AG20443 (cell line): ENCODE data around the gene DAP.
"Not testable (repeated sequence)": the region's sequence is repeated elsewhere in the genome, so short reads cannot be mapped to it uniquely, and the experiment has no call there.

Experiments
- DNase-seq: peaks from one replicate; pipeline ENCODE4 v3.0.0; 2012; ENCODE audit warnings: low spot score, mixed read lengths

Gene DAP

DNA sequence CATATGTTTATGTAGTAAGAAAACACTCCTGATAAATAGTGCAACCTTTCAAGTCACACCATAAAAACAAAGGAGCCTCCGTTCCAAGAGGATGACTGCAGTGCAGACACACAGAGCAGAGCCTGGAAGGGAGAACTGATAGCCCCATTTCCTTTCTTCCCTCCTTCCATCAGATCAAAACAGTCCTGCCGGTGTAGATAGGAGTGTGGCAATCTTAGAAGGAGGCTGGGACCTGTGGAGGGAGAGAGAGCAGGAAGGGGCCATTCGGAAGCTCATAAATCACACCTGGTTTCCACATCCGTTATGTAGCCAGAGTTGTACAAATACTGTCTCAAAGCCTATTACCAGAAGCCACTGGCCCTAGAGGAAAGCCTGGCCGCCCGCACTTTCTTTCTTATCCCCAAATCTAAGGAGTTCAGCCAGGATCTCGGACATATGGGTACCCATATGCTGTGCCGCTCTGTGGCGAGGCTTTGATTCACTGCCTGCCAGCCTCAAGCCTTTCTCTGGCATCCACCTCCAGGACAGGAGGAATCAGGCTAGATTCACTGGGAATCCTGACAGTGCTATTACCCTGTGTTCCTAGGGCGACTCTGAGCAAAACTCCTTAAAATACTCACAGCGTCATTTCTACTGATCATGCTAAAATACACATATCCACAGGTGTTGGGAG lies 26.9 kb downstream of the DAP start:
- no peak for DNase-seq

DNA sequence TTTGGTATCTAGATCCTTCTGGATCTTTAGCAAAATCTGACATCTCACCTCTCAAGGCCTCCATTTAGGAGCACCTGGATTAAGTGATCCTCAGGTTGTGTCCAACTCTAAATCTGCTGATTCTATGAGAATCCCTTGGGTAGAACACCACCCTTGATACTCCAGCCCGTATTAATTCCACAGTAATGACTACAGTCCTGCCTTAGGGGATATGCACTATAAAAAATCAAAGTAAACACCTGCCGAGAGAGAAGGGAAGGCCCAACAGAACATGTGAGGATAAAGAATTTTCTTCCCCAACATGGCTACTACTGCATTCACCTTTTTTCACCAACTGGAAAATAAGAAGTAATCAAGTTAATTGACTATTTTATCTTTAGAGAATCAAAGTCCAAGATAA lies 27.6 kb downstream of the DAP start:
- DNase-seq = no peak

DNA sequence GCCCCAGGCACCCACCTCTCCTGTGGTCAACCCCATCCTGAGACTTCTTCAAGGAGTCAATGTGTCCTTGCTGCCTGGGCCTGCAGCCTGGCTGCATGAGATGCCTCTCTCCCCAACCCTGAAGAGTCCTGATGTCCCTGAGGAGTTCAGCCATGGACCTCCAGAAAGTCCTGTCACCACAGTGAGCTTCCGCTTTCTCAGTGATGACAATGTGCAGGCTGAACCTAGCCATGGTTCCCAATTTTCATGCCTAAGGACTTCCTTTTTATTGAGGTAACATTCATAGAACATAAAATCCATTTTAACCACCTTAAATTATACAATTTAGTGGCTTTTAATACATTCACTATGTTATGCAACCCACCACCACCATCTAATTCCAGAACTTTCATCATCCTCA lies 29.1 kb downstream of the DAP start:
- DNase-seq = no peak

DNA sequence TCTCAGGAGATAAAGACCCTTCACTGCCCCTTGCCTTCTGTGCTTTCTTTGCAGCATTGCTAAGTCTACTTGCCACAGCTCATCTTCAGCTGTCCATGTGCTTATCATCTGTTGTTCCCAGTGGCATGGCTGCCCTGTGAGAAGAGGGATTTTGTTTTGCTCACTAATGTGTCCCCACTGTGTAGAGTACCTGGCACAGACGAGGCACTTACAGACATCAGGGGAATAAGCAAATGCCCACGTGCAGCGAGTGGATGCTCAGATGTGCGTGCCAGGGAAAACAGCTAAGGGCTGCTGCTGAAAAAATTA lies 31.0 kb downstream of the DAP start:
- no peak for DNase-seq

DNA sequence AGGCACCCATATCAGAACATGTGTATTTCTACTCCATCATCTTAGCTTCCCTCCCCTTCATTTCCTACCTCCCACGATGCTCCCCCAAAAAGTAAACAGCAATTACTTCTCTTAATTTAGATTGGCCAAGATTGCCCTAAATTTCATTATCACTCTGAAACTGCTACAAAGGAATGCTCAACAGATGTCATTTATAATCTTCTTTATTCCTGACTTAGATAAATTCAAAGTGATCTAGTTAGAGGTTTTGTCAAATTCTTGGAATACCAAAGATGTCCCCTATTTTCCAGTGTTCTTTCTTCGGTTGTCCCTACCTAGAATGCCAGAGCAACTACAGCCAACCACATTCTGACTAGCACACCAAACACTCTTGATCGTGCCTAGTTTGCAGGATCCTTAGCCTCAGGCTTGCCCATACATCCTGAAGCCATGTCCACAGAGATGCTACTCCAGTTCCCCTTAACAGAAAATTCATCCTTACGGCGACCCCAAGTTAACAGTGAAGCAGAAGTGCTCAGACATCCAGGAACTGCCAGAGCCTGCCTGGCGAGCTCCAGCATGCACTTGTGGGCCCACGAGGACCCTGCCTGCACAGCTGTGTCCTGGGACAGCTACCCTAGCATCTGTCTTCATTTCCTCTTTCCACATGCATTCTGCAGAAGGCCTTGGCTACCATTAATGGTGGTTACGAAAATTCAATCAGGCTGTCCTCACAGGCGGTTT lies 31.6 kb downstream of the DAP start:
- no peak for DNase-seq

DNA sequence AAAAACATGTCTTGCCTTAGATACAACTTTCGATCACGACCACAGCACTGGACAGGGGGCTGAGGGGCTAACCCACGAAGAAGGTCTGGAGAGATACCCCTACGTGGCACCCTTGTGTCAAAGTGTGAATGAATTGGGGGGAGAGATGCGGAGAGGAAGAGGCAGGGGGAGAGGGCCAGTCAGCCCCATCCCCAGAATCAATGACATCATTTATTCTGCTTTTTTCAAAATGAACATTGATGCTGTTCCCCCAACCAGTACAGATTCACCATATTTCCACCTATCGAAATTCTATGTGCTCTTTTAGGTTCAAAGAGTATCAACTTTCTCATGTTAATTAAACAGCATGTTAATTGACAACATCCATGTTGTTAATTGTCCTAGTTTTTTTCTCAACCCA lies 32.4 kb downstream of the DAP start:
- DNase-seq = no peak

DNA sequence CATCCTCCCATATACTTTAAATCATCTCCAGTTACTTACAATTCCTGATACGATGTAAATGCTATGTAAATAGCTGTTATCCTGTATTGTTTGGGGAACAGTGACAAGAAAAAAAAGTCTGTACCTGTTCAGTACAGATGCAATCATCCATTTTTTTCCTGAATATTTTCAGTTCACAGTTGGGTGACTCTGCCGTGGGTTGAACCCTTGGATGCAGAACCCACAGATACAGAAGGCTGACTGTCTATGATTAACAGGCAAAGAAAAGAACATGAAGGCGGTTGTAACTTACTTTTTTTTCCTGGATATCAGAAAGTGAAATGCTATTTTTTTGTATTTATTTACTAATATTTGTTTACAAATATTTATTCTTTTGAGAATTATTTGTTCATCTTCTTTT lies 33.2 kb downstream of the DAP start:
- no peak for DNase-seq

DNA sequence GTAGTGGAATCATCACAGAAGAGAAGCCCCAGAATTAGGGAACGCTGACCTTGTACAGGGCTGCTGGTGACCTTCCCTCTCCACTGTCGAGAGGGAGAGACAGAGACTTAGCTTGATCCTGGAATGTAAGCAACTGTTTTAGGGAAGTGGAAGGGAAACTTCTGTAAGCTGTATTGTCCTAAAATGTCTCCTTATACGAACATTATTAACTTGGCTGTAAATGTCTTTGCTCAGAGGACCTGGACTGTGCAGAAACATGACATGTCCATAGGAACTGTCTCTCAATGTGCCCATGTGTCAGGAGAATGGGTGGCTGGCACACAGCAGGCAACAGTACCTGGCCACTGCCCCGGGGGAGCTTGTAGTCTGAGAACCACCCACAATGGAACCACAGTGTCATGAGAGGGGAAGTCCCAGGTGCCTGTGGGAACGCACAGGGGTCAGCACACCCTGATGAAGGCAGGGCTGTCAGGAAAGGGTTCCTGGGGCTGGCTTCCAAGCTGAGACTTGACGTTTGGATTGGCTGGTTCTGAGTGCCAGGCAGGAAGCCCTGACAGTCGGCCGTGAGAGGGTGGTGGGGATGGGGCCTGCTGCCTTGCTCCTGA lies 34.0 kb downstream of the DAP start:
- DNase-seq = no peak

DNA sequence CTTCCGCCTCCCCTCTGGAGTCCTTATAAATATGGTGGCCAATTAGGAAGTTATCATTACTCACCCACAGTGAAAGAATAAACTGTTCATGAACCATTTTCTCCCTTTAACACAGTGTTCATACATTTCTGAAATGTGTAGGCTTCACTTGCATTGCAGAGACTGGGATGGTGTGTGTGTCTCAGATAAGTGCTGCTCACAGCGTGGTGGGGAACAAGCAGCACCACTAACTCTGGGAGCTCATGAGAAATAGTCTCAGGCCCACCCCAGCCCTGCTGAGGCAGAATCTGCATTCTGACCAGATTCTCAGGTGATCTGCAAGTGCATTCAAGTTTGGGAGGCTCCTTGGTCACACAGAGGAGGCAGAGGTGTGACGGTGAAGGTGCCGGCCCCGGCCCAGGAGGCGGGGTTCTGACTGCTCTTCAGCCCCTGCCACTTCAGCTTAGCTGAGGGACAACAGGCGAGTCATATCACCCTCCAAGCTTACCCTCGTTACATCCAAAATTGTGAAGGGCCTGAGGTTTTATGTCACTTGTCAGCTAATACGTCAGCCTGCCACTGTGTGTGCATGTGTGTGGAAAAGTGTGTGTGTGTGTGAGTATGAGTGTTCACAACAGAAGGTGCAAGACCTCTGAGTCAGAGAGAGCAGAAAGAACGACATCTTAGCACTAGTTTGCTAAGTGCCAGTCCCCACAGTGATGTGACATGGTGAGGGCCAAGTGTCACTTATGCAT lies 34.7 kb downstream of the DAP start:
- DNase-seq = no peak

DNA sequence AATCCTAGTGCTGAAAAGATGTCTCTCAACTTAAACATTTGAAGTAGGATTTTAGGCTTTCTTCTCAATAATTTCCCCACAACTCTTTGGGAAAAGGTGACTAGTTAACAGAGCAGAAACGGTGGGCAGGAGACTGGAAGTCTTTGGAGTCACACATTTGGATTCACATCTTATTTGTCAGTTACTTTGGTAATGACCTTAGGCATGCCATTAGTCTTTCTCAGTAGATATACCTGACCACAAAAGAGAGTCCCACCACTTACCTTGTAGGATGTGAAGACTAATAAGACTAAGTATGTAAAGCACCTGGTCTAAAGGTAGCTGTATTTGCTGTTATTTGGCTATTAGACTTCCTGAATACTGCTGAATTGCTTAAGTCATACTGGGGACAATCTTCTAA lies 35.4 kb downstream of the DAP start:
- DNase-seq = no peak

DNA sequence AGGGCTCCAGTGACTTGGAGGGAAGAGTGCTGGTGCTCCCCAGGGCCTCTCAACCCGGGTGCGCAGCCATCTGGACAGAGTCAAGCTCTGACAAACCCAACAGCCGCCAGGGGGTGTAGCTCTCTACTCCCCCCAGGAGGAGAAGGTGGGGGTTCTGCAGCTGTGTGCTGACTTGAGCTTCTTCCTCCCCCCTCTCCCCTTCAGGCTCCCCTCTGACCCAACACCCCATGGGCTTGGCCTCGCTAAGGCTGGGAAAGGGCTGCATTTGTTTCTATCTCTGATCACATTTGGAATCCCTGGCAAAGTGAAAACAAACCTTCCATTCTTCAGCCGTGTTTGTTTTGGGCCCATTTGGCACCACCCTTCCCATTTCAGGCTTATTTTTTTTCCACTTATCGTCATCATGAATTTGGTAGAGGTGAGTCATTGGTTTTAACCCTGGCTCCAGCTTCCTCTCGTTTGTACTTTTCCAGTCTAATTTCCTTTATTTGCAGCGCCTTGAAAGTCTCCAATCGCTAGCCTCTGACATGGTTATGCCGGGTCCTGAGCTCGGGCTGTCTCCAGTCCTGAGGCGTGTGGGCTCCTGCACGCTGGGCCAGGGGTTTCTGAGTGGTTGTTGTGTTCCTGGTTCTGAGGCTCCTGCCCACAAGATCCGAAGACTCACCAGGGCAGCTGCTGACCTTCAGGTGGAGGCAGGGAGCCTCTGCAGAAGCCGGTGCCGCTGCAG lies 36.1 kb downstream of the DAP start:
- peak; percentile 86 for DNase-seq

DNA sequence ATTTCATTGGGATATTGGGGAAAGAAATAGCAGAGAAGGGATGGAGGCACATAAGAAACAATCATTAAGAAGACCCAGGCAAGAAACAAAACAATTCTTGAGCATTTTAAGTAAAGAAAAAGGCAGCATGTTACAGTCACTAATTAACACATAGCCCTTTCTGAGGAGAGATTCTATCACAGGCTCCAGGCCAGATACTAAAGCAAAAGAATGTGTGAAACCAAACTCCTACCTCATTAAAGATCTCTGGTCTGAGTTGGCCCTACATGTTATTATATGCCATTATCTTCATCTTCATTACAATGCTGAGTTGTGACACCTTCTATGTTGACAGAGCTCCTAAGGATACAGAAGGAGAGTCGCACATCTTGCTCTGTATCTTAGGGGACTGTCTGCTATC lies 37.5 kb downstream of the DAP start:
- DNase-seq = no peak

DNA sequence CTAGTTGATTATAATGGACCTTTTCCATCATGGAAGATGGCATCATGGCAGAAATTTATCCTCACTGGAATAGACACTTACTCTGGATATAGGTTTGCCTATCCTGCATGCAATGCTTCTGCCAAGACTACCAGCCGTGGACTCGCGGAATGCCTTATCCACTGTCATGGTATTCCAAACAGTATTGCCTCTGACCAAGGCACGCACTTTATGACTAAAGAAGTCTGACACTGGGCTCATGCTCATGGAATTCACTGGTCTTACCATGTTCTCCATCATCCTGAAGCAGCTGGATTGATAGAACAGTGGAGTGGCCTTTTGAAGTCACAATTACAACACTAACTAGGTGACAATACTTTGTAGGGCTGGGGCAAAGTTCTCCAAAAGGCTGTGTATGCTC lies 40.3 kb downstream of the DAP start:
- not testable (repeated sequence) for DNase-seq

DNA sequence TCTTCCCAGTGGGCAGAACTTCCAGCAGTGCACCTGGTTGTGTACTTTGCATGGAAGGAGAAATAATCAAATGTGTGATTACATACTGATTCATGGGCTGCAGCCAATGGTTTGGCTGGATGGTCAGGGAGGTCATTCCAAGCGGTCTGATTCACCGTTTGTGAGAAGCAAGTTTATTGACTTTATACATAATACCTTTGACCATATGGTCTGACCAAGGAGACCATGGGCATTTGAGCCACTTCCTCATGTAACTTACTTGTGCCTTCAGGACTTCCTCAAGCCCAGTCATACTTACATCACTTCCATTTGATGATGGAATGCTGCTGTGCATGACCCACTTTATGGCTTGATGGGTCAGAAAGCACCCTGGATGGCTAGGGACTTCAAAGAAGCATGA lies 41.1 kb downstream of the DAP start:
- peak; percentile 34 for DNase-seq

DNA sequence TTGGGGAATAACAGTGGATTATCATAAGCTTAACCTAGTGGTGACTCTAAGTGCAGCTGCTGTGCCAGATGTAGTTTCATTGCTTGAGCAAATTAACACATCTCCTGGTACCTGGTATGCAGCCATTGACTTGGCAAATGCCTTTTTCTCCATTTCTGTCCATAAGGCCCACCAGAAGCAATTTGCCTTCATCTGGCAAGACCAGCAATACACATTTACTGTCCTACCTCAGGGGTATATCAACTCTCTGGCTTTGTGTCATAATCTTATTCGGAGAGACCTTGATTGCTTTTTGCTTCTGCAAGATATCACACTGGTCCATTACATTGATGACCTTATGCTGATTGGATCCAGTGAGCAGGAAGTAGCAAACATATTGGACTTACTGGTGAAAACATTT lies 42.4 kb downstream of the DAP start:
- not testable (repeated sequence) for DNase-seq

DNA sequence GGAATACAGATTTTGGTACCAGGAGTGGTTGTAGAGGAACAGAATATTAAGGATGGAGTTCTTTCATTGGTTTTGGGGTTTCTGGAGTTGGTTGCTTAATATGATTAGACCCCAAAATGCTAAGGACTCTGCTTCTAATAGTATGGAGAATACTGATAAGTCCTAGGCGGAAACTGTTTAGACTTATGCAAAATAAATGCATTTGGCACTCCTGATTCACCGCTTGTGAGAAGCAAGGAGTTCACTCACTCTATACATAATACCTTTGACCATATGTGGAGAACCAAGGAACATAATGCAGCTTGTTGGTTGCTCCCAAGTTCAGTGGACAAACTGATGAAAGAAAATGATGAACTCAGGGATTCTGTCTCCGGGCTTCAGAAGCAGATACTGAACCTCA lies 44.2 kb downstream of the DAP start:
- DNase-seq = not testable (repeated sequence)

DNA sequence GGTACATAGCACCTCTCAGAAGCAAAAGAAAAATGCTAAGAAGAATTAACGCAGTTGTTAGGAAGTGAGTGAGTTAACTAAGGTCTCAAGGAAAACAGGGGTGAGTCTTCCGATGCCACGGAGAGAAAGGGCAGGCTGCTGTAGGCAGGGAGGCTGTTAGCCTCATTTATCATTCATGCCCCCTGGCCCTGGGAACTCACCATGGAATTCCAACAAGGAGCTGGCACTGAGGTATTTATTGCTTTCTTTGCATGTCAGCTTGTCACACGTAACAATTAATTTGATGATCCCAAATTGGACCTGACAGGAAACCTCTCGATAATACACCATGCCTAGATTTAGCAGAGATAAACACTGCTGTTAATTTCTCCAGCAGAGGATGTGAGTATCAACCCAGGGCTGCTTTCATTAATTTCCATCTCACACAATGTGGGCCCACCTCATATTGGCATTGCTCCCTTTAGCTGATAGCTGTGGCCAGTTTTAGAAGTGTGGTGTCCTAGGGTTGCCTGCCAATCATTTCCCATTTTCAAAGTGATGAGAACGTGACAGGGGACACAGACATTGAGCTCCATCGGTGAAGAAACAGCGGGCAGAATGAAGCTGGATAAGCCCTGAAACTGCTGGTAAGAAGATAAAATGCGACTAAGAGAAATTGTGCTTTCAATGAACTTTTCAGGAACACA lies 45.3 kb downstream of the DAP start:
- DNase-seq = no peak

DNA sequence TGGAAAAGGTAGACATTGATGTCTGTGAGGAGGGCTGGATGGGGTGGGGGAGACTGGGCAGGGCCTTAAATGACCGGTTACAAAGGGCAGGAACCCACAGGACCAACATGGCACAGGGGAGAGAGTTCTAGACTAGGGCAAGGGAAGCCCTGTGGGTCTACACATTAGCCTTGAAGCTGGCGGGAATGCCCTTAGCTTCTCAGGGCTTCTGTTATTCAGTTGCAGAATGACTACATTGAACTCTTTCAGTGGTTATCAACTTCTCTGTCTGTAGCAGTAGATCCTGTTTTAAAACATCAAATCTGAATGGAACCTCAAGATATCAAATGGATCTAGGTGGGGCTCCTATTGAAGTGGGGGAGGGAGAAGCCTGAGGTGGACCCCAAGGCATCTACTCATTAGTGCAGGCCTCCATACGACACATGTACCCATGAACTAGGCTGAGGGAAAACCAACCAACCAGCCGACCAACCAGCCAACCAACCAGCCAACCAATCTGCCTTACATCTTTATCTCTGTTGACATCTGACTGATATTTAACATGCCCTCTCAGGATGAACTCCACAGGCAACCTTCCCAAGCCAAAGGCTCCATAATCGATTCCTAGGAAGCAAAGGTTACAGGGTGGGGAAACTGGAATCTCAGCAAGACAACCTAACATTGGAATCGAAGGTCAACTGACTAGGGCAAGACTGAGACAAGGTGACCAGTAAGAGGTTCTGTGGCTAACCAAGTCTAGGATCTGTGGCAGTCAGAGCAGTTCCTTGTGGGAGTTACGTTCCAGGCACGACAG lies 48.3 kb downstream of the DAP start:
- DNase-seq = no peak

DNA sequence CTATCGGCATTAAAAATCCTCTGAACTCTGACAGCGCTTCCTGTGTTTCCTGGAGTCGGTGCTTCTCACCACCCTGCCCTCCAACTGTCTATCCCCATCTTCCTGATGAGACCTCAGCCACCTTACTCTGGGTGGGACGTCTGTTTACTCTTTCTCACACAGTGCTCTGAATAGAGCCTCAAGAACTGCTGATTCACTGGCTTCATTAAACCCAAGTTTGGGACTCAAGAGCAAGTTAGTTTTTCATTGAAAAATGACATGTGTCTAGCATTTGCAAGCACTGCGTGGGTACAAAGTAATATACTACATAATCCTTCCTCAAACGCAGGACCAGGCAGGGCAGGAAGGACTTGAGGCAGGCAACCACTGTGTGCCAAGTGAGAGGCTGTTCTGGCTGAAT lies 49.5 kb downstream of the DAP start:
- DNase-seq = no peak

DNA sequence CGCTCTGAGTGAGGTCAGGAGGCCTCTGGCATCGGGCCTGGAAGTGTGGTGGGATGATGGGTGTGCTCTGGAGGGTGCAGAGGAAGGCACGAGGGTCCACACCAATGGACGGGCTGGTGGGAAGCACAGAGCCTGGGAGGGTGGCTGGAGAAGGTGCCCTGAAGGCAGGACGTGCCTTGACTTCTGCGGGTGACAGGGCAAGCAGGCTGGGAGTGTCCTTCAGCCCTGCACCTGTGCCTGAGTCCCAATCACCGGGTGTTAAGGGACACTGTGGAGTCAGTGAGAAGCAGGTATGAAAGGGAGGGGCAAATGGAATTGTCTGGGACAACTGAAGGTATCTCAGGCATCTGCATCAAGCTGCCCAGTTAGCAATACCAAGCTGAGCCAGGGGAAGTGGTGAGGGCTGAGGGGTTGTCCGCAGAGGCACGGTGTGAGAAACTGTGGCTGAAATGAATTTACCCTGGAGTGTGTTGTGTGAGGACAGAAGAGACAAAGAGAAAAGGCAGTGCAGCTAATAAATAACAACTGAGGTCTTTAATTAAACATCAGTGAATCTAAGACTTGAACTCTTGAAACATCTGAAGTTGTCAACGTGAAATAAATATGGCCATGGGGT lies 50.4 kb downstream of the DAP start:
- no peak for DNase-seq

DNA sequence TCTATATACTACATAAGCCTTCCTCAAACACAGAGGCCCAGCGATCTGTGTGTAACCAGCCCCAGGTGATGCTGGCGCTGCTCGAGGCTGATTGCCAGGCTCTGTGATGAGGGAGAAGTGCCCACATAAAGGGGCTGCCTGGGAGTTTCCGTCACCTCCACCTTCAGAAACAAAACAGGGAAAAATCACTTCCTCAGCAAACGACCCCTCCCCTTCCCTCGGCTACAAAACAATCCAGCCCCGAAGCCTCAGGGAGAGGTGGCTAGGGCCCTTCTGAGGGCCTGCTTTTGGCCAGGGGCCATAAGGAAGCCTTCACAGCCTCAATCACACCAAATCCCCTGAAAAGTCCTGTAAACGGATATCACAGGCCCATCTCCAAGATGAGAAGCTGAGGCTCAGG lies 51.1 kb downstream of the DAP start:
- DNase-seq = no peak
